Measurements from ENCODE around the gene PIK3R1. TPM values are rescaled to one million over a fixed set of nuclear protein-coding genes. Genes with fewer than 3 reads are reported as not detected.

Gene PIK3R1
- total and polyA plus RNA-seq, 2 experiments from 2014 or later = 5.9 to 9.8 TPM

DNA sequence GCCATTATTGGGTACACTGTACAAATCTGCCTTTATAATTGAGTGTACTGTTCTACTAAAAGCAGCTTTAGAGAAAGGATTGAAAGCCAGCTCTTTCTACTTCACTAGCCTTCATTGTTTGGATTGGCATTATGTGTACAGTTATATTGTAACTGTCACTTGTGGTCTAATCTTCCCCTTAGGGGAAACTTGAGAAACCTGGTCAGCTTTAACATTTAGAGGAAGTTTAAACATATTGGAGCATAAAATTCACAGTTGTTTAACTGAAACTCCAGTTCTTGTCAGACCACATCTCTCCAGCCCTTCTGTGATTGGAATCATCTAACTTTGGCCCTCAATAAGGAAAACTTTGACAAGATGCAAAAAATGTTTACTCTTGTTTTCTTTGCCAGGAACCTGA lies 24.6 kb downstream of the PIK3R1 start:
- Histone ChIP-seq H3K27ac (ENCODE audit: low read depth) (no peak overlapping the region), H3K27me3 (ENCODE audit: insufficient read depth) (no peaks in the 10 kb centered on the region), H3K4me2 (no peak overlapping the region), H3K79me2 (replicated peaks; ENCODE audit: insufficient read depth) (peaks cover 6% of the 10 kb centered on the region; the same call in 1 of the 2 replicates), H3K4me3 (no peak overlapping the region), H3K36me3 (ENCODE audit: insufficient read depth) (no peaks in the 10 kb centered on the region), H4K20me1 (replicated peaks; ENCODE audit: insufficient read depth) (no peaks in the 10 kb centered on the region; the same call in 1 of the 2 replicates), H3K4me1 (ENCODE audit: insufficient read depth) (no peaks in the 10 kb centered on the region), H3F3A (replicated peaks; ENCODE audit: low read depth) (no peaks in the 10 kb centered on the region), H2AFZ (no peak overlapping the region), H3K9me2 (ENCODE audit: insufficient read depth) (no peaks in the 10 kb centered on the region)
- ATAC-seq (no peak), DNase-seq (ENCODE audit: low spot score) (no peak)
- peaks cover 13% of the 10 kb centered on the region for H3K4me1 Mint-ChIP-seq
- H3K27me3 Mint-ChIP-seq (ENCODE audit: insufficient read depth, low read depth, poor library complexity) = peaks cover 2% of the 10 kb centered on the region
- H3K9me3 Mint-ChIP-seq = no peaks in the 10 kb centered on the region
- no peak overlapping the region for H3K4me3 Mint-ChIP-seq
- H3K36me3 Mint-ChIP-seq (ENCODE audit: low read depth) = no peaks in the 10 kb centered on the region
- H3K27ac Mint-ChIP-seq = no peak overlapping the region
- TF ChIP-seq STAT1 (IDR thresholded peaks at IDR 0.05; ENCODE audit: unreplicated experiment) (no peak), EZH2phosphoT487 (IDR thresholded peaks at IDR 0.05; ENCODE audit: unreplicated experiment) (no peak), CREB1 (CRISPR knock-in tag; IDR thresholded peaks at IDR 0.05; ENCODE audit: low read depth) (no peak), ZNF114 (CRISPR knock-in tag; IDR thresholded peaks at IDR 0.05) (no peak), NANOG (IDR thresholded peaks at IDR 0.05; ENCODE audit: borderline replicate concordance) (no peak), JUNB (IDR thresholded peaks at IDR 0.05; ENCODE audit: unreplicated experiment) (no peak), EZH2 (IDR thresholded peaks at IDR 0.05; ENCODE audit: low read depth, unreplicated experiment) (no peak), POLR2AphosphoS5 (IDR thresholded peaks at IDR 0.05; ENCODE audit: low read depth) (no peak), ZNF331 (CRISPR knock-in tag; IDR thresholded peaks at IDR 0.05; ENCODE audit: low read depth) (no peak)
- TF ChIP-seq, protein P1, sequence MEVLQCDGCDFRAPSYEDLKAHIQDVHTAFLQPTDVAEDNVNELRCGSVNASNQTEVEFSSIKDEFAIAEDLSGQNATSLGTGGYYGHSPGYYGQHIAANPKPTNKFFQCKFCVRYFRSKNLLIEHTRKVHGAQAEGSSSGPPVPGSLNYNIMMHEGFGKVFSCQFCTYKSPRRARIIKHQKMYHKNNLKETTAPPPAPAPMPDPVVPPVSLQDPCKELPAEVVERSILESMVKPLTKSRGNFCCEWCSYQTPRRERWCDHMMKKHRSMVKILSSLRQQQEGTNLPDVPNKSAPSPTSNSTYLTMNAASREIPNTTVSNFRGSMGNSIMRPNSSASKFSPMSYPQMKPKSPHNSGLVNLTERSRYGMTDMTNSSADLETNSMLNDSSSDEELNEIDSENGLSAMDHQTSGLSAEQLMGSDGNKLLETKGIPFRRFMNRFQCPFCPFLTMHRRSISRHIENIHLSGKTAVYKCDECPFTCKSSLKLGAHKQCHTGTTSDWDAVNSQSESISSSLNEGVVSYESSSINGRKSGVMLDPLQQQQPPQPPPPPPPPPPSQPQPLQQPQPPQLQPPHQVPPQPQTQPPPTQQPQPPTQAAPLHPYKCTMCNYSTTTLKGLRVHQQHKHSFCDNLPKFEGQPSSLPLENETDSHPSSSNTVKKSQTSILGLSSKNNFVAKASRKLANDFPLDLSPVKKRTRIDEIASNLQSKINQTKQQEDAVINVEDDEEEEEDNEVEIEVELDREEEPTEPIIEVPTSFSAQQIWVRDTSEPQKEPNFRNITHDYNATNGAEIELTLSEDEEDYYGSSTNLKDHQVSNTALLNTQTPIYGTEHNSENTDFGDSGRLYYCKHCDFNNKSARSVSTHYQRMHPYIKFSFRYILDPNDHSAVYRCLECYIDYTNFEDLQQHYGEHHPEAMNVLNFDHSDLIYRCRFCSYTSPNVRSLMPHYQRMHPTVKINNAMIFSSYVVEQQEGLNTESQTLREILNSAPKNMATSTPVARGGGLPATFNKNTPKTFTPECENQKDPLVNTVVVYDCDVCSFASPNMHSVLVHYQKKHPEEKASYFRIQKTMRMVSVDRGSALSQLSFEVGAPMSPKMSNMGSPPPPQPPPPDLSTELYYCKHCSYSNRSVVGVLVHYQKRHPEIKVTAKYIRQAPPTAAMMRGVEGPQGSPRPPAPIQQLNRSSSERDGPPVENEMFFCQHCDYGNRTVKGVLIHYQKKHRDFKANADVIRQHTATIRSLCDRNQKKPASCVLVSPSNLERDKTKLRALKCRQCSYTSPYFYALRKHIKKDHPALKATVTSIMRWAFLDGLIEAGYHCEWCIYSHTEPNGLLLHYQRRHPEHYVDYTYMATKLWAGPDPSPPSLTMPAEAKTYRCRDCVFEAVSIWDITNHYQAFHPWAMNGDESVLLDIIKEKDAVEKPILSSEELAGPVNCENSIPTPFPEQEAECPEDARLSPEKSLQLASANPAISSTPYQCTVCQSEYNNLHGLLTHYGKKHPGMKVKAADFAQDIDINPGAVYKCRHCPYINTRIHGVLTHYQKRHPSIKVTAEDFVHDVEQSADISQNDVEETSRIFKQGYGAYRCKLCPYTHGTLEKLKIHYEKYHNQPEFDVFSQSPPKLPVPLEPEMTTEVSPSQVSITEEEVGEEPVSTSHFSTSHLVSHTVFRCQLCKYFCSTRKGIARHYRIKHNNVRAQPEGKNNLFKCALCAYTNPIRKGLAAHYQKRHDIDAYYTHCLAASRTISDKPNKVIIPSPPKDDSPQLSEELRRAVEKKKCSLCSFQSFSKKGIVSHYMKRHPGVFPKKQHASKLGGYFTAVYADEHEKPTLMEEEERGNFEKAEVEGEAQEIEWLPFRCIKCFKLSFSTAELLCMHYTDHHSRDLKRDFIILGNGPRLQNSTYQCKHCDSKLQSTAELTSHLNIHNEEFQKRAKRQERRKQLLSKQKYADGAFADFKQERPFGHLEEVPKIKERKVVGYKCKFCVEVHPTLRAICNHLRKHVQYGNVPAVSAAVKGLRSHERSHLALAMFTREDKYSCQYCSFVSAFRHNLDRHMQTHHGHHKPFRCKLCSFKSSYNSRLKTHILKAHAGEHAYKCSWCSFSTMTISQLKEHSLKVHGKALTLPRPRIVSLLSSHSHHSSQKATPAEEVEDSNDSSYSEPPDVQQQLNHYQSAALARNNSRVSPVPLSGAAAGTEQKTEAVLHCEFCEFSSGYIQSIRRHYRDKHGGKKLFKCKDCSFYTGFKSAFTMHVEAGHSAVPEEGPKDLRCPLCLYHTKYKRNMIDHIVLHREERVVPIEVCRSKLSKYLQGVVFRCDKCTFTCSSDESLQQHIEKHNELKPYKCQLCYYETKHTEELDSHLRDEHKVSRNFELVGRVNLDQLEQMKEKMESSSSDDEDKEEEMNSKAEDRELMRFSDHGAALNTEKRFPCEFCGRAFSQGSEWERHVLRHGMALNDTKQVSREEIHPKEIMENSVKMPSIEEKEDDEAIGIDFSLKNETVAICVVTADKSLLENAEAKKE (CRISPR knock-in tag; IDR thresholded peaks at IDR 0.05) = no peak
- TF ChIP-seq, protein P2, sequence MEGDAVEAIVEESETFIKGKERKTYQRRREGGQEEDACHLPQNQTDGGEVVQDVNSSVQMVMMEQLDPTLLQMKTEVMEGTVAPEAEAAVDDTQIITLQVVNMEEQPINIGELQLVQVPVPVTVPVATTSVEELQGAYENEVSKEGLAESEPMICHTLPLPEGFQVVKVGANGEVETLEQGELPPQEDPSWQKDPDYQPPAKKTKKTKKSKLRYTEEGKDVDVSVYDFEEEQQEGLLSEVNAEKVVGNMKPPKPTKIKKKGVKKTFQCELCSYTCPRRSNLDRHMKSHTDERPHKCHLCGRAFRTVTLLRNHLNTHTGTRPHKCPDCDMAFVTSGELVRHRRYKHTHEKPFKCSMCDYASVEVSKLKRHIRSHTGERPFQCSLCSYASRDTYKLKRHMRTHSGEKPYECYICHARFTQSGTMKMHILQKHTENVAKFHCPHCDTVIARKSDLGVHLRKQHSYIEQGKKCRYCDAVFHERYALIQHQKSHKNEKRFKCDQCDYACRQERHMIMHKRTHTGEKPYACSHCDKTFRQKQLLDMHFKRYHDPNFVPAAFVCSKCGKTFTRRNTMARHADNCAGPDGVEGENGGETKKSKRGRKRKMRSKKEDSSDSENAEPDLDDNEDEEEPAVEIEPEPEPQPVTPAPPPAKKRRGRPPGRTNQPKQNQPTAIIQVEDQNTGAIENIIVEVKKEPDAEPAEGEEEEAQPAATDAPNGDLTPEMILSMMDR (conservative IDR thresholded peaks at IDR 0.05; ENCODE audit: low read depth in 2 of 2) = no peak
- TF ChIP-seq, protein P3, sequence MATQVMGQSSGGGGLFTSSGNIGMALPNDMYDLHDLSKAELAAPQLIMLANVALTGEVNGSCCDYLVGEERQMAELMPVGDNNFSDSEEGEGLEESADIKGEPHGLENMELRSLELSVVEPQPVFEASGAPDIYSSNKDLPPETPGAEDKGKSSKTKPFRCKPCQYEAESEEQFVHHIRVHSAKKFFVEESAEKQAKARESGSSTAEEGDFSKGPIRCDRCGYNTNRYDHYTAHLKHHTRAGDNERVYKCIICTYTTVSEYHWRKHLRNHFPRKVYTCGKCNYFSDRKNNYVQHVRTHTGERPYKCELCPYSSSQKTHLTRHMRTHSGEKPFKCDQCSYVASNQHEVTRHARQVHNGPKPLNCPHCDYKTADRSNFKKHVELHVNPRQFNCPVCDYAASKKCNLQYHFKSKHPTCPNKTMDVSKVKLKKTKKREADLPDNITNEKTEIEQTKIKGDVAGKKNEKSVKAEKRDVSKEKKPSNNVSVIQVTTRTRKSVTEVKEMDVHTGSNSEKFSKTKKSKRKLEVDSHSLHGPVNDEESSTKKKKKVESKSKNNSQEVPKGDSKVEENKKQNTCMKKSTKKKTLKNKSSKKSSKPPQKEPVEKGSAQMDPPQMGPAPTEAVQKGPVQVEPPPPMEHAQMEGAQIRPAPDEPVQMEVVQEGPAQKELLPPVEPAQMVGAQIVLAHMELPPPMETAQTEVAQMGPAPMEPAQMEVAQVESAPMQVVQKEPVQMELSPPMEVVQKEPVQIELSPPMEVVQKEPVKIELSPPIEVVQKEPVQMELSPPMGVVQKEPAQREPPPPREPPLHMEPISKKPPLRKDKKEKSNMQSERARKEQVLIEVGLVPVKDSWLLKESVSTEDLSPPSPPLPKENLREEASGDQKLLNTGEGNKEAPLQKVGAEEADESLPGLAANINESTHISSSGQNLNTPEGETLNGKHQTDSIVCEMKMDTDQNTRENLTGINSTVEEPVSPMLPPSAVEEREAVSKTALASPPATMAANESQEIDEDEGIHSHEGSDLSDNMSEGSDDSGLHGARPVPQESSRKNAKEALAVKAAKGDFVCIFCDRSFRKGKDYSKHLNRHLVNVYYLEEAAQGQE (IDR thresholded peaks at IDR 0.05; ENCODE audit: unreplicated experiment) = no peak
- TF ChIP-seq, protein P4, sequence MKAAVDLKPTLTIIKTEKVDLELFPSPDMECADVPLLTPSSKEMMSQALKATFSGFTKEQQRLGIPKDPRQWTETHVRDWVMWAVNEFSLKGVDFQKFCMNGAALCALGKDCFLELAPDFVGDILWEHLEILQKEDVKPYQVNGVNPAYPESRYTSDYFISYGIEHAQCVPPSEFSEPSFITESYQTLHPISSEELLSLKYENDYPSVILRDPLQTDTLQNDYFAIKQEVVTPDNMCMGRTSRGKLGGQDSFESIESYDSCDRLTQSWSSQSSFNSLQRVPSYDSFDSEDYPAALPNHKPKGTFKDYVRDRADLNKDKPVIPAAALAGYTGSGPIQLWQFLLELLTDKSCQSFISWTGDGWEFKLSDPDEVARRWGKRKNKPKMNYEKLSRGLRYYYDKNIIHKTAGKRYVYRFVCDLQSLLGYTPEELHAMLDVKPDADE (IDR thresholded peaks at IDR 0.05) = no peak
